NCI-H748 (cell line): ENCODE results near the gene BCL2L14.

ENCODE experiments used
- DNase-seq: peaks from one replicate; lab custom pipeline; 2025; ENCODE audit not compliant: unreplicated experiment; lab: John Stamatoyannopoulos, UW

The BCL2L14 gene

DNA sequence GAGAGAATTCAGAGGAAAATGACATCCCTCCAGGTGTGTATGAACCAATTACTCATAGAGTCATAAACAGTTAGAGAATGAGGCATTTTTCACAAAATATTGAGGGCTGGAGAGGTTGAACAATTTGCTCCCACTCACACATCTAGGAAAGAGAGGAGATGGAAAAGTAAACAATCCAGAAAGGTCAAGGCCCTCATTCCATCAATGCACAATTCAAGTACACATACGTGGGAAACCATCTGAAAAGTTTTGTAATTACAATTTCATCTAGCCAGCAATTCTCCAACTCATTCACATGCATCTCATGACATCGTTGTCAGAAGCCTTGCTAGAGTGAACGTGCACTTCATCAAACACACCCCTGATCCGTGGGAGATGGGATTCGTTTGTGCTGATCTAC is 15.7 kb upstream of the BCL2L14 start:
- DNase-seq, result no peak

DNA sequence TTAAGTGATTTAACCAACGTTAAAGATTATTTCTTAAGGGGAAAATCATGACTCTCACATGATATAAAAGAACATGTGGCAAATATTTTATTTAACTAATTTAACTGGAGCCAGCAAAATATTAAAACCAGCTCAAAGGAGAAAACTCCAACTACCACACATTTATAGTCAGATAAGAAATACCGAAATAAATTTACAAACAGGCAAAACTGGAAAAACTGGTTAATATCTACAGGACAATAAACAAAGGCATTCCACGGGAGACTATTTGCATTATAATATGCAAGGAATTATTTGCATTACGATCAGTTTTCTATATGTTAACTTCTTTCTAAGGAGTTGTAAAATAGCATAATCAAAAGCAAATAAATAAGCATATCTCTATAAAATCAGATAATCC is 13.8 kb upstream of the BCL2L14 start:
- peak; percentile 1 for DNase-seq

DNA sequence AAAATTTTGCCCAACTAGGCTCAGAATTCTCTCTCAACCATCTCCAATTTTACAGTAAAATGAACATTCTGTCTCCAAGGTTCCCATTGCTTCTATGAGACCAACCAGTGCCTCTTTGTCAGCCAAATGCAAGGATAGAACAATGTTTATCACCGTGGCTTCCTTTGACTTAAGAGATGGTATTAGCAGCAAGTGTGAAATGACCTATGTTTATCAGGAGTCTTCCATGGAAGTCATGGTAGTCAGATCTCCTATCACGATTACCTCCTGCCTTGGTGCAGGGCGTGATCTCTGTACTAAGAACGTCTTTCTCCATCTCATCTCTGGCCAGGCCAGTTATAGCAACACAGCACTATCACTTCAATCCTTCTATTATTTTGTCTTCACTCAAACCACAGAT is 6.1 kb upstream of the BCL2L14 start:
- no peak for DNase-seq

DNA sequence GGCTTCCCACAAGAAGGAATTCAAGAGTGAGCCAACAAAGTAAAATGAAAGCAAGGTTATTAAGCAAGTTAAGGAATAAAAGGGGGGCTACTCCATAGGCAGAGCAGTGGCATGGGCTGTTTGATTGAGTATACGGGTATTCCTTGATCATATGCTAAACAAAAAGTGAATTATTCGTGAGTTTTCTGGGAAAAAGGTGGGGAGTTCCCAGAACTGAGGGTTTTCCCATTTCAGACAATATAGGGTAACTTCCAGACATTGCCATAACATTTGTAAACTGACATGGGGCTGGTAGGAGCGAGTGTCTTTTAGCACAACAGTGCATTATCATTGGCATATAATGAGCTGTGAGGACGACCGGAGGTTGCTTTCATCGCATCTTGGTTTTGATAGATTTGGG is 2.0 kb upstream of the BCL2L14 start:
- no peak for DNase-seq

DNA sequence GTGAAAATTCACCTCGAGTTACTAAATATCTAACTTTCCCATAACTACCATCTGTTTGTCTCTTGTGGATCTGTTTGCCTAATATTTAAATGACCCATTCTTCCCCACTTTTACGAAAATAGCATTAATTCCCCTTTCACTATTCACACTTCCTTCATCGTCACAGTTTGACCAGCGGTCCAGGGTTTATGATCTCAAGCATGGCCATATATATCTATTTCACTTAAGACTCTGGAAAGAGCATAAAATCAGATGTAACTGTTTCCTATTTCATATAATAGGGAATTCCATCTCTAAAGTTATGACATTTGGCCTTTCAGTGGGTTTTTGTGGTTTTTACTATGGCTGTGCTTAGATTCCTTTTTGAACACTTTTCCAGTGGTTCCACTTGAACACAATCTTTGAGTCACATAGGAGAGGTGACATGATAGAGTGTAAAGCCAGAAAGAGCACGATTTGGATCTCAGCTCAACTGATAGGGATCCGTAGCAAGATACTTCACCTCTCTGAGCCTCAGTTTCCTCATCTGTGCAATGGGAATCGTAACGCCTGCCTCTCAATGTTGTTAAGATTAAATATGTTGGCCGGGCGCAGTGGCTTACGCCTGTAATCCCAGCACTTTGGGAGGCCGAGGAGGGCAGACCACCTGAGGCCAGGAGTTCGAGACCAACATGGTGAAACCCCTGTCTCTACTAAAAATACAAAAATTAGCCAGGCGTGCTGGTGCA is 754 bp upstream of the BCL2L14 start:
- no peak for DNase-seq

DNA sequence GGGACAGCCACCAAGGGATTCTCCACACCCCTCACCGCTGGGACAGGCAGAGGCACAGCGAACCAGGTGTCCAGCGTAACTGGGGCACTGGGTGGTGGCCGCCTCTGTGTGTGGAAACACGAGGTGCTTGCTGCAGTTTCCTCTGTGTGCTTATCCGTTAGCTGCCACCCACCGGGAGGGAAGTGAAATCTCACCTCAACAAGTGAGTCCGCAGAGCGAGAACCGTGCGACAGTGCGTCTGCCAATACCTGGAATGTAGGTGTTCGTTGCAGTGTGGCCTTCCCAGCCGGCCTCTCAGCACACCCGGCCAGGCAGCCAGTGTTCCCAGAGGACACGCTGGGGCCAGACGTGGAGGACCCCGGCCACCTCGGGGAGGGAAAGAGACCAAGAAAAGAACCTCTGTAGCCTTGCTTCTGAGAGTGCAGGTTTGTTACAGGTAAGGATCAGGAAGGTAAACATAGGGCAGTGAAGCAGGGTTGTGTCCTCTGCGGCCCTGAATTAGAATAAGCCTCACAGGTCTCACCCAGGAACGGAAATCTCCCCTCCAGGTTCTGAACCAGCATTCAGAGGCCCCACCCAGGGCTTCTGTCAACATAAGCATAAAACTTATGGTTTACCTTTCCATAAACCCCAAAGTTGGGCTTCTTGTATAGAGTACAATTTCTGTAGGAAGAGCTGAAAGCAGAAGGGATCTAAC is 1.5 kb downstream of the BCL2L14 start:
- no peak for DNase-seq

DNA sequence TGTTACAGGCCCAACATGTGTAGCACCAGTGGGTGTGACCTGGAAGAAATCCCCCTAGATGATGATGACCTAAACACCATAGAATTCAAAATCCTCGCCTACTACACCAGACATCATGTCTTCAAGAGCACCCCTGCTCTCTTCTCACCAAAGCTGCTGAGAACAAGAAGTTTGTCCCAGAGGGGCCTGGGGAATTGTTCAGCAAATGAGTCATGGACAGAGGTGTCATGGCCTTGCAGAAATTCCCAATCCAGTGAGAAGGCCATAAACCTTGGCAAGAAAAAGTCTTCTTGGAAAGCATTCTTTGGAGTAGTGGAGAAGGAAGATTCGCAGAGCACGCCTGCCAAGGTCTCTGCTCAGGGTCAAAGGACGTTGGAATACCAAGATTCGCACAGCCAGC is 8.6 kb downstream of the BCL2L14 start:
- no peak for DNase-seq

DNA sequence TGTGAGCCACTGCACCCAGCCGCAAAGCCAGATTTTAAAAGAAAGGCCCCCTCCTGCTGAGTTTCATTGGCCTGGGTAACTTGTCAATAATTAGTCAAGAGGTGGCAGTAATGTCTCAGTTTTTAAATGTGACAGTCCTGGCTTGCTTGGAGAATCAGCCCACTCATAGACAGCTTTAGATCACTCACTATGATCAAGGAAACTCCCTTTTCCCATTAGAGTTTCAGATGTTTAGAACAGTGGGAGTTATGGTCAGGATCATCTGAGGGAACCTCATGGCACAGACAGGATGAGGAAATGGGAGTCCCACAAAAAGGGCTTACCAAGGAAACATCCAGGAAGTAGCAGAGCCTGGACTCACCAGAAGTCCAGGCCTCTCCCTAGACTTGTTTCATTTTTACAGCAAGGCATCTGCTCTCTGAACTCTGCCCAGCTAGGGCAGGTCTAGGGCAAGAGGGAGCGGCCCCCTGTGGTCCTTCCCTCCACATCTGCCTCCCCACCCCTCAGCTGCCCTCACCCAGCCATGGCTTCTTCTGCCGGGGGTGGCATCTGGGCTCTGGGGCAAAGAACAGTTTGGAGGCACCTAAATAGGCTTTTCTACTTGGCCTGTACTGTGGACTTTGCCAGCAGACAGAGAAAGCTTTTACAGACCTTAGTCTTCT is 11.2 kb downstream of the BCL2L14 start:
- DNase-seq, result peak; percentile 50

DNA sequence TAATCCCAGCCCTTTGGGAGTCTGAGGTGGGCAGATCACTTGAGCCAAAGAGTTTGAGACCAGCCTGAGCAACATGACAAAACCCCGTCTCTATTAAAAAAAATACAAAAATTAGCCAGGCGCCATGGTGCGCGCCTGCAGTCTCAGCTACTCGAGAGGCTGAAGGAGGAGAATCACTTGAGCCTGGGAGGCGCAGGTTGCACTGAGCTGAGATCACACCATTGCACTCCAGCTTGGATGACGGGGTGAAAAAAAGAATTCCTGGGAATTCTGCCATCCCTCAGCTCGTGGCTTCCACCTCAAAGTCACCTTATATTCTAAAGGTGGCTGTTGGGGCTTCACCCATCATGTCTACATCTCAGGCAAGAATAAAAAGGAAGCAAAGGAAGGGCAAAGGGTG is 12.9 kb downstream of the BCL2L14 start:
- DNase-seq, result no peak

DNA sequence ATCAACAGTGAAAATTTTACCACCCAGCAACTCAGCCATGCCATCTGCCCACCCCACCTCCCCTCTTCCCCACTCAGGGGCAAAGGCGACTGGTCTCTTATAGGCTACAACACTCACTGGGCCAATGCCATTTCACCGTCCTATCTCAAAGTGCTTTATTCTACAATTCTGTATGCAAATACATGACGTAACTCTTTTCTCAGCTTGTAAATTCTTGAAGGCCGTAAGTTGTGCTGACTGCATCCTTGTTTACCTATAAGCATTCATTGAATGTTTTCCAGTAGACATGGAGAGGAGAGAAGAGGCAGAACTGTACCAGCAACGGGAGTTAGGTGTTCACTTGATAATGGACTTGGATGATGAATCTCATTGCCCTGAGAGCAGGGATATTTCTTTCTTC is 15.6 kb downstream of the BCL2L14 start:
- no peak for DNase-seq

DNA sequence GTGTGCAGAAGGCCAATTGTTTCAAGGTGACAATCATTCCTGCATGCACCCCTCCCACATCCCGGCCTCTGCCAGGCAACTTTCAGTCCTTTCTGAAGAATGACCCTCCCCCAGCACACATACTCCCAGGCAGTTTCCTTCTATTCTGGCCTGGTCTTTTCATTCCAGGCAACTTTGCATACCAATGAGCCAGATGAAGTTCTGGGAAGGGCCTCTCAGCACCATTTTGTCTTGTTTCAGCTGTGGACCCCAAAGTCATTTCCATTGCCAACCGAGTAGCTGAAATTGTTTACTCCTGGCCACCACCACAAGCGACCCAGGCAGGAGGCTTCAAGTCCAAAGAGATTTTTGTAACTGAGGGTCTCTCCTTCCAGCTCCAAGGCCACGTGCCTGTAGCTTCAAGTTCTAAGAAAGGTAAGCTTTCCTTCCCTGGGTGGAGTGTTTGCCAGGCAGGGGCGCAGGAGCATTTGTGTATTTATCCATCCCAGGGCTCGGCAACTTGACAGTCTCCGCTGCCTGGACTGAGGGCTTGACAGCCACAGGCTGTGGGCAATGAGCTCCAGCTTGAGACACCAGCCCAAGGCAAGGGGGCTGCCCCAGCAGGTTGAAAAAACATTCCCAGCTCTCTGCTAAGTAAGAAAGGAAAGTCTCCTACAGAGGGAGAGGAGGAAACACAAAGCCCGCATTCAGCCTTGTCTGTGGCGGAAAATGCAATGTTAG is 16.4 kb downstream of the BCL2L14 start:
- no peak for DNase-seq

DNA sequence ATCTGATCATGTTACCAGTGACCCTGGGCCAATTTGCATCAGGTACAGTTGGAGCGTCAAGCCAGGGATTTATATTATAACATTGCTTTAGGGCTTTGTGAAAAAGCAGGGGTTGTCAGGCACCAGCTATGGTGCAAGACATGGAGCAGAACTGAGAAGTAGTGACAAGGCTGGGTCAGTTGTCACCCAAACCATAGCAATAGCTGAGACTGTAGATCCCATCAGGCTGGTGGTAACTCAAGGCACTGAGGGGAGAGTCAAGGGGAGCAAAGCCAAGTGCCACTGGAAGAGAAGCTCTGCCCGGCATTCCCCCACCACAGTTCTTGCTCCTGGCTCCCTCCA is 16.9 kb downstream of the BCL2L14 start:
- no peak for DNase-seq

DNA sequence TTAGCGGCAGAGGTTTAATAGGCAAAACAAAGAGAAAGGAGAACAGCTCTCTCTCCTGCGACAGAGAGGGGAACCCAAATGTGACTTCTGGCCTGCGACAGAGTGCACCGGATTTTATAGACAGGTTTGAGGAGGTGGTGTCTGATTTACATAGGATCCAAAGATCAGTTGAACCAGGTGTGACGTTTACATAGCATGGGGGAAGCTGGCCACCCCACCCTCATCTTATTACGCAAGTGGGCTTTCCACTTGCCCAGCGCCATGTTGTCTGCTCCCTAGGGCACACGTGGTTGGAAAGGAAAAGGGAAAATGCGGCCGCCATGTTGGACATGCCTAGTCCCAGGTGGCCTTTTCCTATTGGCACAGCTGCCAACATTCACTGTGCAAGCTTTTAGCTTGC is 17.4 kb downstream of the BCL2L14 start:
- DNase-seq, result no peak

DNA sequence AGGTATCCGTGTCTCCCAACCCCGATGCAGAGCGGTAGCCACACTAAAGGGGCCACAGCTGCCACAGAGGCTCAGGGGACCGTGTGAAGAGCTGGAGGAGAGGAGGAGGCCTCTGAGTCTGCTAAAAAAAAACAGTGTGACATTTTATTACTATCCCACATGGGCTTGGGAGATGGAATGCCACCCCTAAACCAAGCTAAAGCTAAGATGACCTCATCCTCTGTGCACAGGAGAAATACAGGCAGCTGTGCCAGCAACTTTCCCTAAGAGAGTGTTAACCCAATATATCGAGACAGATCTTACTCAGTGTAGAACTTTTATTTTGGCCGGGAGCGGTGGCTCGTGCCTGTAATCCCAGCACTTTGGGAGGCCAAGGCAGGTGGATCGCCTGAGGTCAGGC is 18.0 kb downstream of the BCL2L14 start:
- DNase-seq, result no peak

DNA sequence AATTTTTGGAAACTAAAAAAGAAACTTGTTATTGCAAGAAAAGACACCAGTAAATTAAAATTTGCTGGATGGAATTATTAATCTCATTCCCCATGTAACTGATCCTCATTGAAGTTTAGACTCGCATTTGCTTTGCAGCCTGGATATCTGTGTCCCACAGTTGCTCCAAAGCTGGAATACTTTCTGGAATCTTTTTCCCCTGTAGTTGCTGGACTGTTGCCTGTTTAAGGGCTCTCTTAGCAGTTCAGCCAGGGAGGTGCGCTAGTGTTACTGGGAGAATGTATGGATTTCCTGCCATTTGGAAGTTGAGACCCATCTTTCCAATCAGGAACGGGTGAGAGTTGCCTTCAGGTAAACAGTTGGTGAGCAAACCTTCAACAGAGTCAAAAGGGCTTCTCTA is 20.3 kb downstream of the BCL2L14 start:
- no peak for DNase-seq

DNA sequence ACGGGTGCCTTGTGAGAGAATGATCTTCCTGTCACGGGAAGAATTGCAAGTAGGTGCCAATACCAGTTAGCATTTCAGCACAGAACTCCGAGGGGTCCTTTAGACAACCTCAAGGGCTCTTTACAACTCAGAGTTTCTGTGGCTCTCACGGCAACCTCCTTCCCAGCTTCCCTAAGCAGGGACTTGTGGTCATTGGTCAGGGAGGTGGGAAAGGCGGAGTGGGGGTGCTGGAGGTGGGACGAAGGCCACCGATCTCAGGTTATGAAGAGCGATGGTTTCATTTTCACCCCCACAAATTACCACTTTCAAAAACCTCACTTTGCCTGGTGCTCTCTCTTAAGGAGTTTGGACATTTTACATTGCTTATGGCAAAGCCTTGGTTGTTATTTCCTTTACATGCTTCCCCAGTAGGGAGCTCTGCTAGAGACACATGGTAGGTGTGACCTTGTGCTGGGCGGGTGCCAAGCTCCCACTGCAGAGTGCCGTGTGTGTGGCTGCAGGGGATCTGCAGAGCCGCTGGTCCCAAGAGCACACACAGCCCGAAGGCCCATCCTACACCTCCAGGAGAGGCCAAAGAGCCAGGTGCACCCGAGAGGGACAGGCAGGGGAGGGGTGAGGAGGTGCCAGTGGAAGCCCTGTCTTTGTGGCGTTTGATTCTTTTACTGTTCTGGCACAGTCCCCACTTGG is 21.4 kb downstream of the BCL2L14 start:
- no peak for DNase-seq

DNA sequence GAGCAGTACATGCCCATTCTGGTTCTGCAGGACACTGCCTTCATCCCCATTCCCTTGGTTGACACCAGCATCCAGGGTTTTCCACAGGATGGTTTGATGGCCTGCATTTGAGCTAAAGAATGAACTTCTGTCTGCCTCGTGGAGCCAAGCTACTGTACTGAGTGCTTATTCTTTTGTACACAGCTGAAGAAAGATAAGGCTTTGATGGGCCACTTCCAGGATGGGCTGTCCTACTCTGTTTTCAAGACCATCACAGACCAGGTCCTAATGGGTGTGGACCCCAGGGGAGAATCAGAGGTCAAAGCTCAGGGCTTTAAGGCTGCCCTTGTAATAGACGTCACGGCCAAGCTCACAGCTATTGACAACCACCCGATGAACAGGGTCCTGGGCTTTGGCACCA is 23.7 kb downstream of the BCL2L14 start:
- no peak for DNase-seq

DNA sequence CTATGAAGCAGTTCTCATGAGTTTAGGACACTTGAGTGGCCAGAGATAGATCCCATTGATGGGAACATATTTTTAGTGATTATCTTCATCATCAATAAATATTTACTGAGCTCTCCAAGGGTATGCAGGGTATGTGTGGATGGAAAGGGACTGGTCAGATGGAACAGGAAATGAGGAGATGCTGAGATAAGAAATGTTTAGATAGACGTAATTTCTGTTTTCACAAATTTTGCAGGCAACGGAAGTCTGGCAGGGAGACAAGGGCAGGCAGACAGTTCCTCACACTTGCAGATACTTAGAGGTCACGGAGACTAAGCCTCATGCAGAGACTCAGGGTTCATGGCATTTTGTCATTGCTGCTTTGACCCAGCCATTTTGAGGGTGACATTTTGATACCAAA is 24.3 kb downstream of the BCL2L14 start:
- DNase-seq, result no peak

DNA sequence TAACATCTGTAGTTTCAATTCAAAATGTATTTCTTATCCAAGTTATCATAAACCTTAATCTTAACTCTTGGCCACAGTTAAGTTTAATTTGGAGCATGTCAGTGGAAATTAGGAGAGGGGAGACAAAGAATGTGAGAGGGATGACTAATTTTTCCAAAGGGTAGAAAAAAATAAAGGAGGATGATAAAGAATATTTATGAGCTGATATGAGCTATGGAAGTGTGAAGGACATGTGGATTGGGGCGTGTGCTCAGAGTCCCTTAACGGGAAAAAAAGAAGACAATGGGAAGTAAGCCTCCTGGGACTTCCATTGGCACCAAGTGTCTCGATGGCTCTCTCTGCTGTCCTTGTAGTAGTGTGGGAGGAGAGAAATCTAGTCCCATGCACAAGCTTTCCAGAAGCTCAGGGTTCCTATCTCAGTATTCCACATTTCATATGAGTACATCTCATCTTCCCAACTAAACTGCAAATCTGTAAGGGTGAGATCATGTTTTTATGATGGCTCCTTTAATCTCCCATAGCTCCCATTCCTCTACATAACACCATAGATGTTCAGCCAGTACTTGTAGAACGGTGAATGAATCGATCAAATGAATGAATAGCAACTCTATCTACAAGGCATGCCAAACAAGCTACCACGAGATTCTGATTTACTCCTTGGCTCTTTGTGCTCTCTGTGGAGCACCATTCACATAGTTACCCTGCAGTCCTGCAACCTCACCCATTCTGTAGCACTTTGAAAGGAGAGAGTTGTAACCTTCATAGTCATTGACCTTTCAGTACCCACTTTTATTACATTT is 27.4 kb downstream of the BCL2L14 start:
- DNase-seq, result no peak

DNA sequence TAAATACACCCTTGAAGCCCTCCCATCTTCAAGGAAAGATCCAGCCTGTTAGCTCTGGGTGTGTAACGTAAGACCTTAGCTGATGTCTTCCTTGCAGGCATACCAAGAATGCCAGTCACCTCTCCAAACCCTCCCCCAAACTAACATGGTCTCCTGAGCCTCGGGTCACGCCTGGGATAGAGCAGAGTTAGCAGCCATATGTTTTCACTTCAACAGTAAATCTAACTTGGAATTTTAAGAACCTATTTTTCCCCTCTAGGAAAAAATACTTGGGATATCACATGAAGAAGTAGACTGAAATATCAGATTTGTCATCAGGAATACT is 27.9 kb downstream of the BCL2L14 start:
- no peak for DNase-seq

DNA sequence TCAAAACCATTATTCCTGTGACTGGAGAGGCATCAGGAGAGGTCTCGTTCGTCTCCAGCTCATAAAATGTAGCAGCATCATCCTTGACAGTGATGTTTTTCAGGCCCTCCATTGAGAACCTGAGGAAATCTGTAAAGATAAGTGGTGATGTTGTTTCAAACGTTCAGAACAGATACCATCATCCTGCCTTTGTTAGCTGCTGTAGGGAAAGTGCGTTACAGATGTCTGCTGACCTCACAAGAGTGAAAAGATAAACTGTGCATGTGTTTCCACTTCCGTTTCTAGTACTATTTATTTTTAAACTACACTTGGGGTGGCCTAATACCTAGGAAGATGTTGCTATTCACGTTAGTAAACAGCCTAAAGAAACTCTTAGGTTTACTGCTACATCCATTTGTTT is 28.4 kb downstream of the BCL2L14 start:
- no peak for DNase-seq
